Mesenchymal stem cell (in vitro differentiated cells and primary cell): ENCODE measurements around the gene TIMP2.

ENCODE experiments used
- DNase-seq: peaks from one replicate; pipeline ENCODE4 v3.0.0-alpha.2; 2013
- H2AFZ ChIP-seq: one replicate; pipeline ENCODE4 v1.6.1; 2013; ENCODE audit warnings: low read depth, mild to moderate bottlenecking, control low read depth, inconsistent platforms, low read length, moderate library complexity
- H2AK5ac ChIP-seq: 2 replicates; pipeline ENCODE4 v1.6.1; 2013; ENCODE audit warnings: low read length, moderate library complexity, mild to moderate bottlenecking, inconsistent platforms; ENCODE audit not compliant: severe bottlenecking
- H2BK120ac ChIP-seq: one replicate; pipeline ENCODE4 v1.6.1; 2013; ENCODE audit warnings: low read depth, mild to moderate bottlenecking, inconsistent platforms, low read length, moderate library complexity
- H2BK12ac ChIP-seq, 2 experiments: one replicate each; pipeline ENCODE4 v1.6.1; 2013; ENCODE audit warnings: inconsistent platforms in 2 of 2, low read length in 2 of 2, mild to moderate bottlenecking in 2 of 2, moderate library complexity in 2 of 2, control low read depth in 1 of 2
- H2BK15ac ChIP-seq: one replicate; pipeline ENCODE4 v1.6.1; 2013; ENCODE audit warnings: mild to moderate bottlenecking, low read depth, inconsistent platforms; ENCODE audit not compliant: poor library complexity, severe bottlenecking
- H2BK5ac ChIP-seq: 2 replicates; pipeline ENCODE4 v1.6.1; 2013; ENCODE audit warnings: low read depth, mild to moderate bottlenecking, low read length, control low read depth, inconsistent platforms; ENCODE audit not compliant: poor library complexity, severe bottlenecking
- H3K14ac ChIP-seq, 2 experiments: one replicate each; pipeline ENCODE4 v1.6.1; 2013; ENCODE audit warnings: inconsistent platforms in 2 of 2, low read length in 2 of 2, control low read depth in 1 of 2, mild to moderate bottlenecking in 1 of 2, moderate library complexity in 1 of 2
- H3K18ac ChIP-seq, 2 experiments: one replicate each; pipeline ENCODE4 v1.6.1; 2013; ENCODE audit warnings: inconsistent platforms in 2 of 2, low read length in 2 of 2, control low read depth in 1 of 2, low read depth in 1 of 2, mild to moderate bottlenecking in 1 of 2
- H3K23ac ChIP-seq, 2 experiments: one replicate each; pipeline ENCODE4 v1.6.1; 2013; ENCODE audit warnings: inconsistent platforms in 2 of 2, low read length in 2 of 2, mild to moderate bottlenecking in 2 of 2, moderate library complexity in 2 of 2, control low read depth in 1 of 2
- H3K27ac ChIP-seq: 2 replicates; pipeline ENCODE4 v1.5.1; 2013; ENCODE audit warnings: mild to moderate bottlenecking, moderate library complexity, low read length, control low read depth, inconsistent platforms; ENCODE audit not compliant: poor library complexity, severe bottlenecking
- H3K27me3 ChIP-seq, 2 experiments: 2 replicates each; pipeline versions ENCODE4 v1.6.1 to v1.7.0; 2013; ENCODE audit warnings: low read length in 2 of 2, mild to moderate bottlenecking in 2 of 2, moderate library complexity in 2 of 2, control low read depth in 1 of 2, inconsistent platforms in 1 of 2; ENCODE audit not compliant: control insufficient read depth in 1 of 2, insufficient read depth in 1 of 2
- H3K36me3 ChIP-seq, 2 experiments: 2 replicates each; pipeline versions ENCODE4 v1.6.1 to v1.7.0; 2013; ENCODE audit warnings: low read length in 2 of 2, control low read depth in 1 of 2, inconsistent platforms in 1 of 2, low read depth in 1 of 2, mild to moderate bottlenecking in 1 of 2; ENCODE audit not compliant: insufficient read depth in 2 of 2, control insufficient read depth in 1 of 2
- H3K4ac ChIP-seq, 2 experiments: one replicate each; pipeline ENCODE4 v1.6.1; 2013; ENCODE audit warnings: inconsistent platforms in 2 of 2, low read length in 2 of 2, mild to moderate bottlenecking in 2 of 2, moderate library complexity in 2 of 2, control low read depth in 1 of 2, low read depth in 1 of 2
- H3K4me1 ChIP-seq: 2 replicates; pipeline ENCODE4 v1.6.1; 2013; ENCODE audit warnings: low read depth, low read length, control low read depth; ENCODE audit not compliant: control insufficient read depth, insufficient read depth
- H3K4me2 ChIP-seq: 2 replicates; pipeline ENCODE4 v1.6.1; 2013; ENCODE audit warnings: low read length, mild to moderate bottlenecking, inconsistent platforms; ENCODE audit not compliant: poor library complexity, severe bottlenecking
- H3K4me3 ChIP-seq, 2 experiments: 2 replicates each; pipeline versions ENCODE4 v1.5.1 to v1.7.0; 2013; ENCODE audit warnings: low read length in 2 of 2, mild to moderate bottlenecking in 2 of 2, control low read depth in 1 of 2, low read depth in 1 of 2; ENCODE audit not compliant: insufficient read depth in 1 of 2
- H3K79me1 ChIP-seq: replicated peaks from 2 replicates; pipeline ENCODE4 v1.6.1; 2013; ENCODE audit warnings: mild to moderate bottlenecking, control low read depth, low read length, inconsistent platforms; ENCODE audit not compliant: poor library complexity, severe bottlenecking
- H3K9ac ChIP-seq: 2 replicates; pipeline ENCODE4 v1.7.0; 2013; ENCODE audit warnings: mild to moderate bottlenecking, low read length, moderate library complexity
- H3K9me3 ChIP-seq: 2 replicates; pipeline ENCODE4 v1.7.0; 2013; ENCODE audit warnings: mild to moderate bottlenecking, low read length; ENCODE audit not compliant: control insufficient read depth
- H4K8ac ChIP-seq: one replicate; pipeline ENCODE4 v1.6.1; 2013; ENCODE audit warnings: inconsistent platforms, mild to moderate bottlenecking, low read length, moderate library complexity
- H4K91ac ChIP-seq: one replicate; pipeline ENCODE4 v1.6.1; 2013; ENCODE audit warnings: mild to moderate bottlenecking, low read length, inconsistent platforms
- WGBS: methylation state at CpG from one replicate; pipeline ENCODE4 v1.1.7; 2013; ENCODE audit warnings: mixed read lengths; 5-methylcytosine and 5-hydroxymethylcytosine counted together

Gene TIMP2

GRCh38 chr17:78839235-78839761 is 85.9 kb downstream of the TIMP2 start:
- H3K18ac ChIP-seq = no peak overlapping the region
- H3K27ac ChIP-seq = no peak overlapping the region
- H2BK5ac ChIP-seq = no peak overlapping the region
- H4K91ac ChIP-seq = no peak overlapping the region
- H3K36me3 ChIP-seq = peaks cover 28 to 42% of the 10 kb centered on the region in 2 experiments
- H4K8ac ChIP-seq = no peak overlapping the region
- H3K79me1 ChIP-seq = peaks cover 23% of the 10 kb centered on the region
- no peak overlapping the region for H3K4ac ChIP-seq
- no peaks in the 10 kb centered on the region for H3K9me3 ChIP-seq
- H2AK5ac ChIP-seq = no peak overlapping the region
- no peak overlapping the region for H3K23ac ChIP-seq
- H3K27me3 ChIP-seq = no peaks in the 10 kb centered on the region
- no peak overlapping the region for H2BK15ac ChIP-seq
- peak overlapping the region; percentile 99 for H3K9ac ChIP-seq
- 11% methylated on average over 11 of the region's 11 CpGs for WGBS
- H3K14ac ChIP-seq = no peak overlapping the region
- no peak overlapping the region for H2BK120ac ChIP-seq
- H2BK12ac ChIP-seq = no peak overlapping the region
- no peak overlapping the region for H2AFZ ChIP-seq
- H3K4me3 ChIP-seq = peak overlapping the region; percentile 94 to 99
- H3K4me2 ChIP-seq = peak overlapping the region; percentile 87
- DNase-seq = no peak
- peaks cover 11% of the 10 kb centered on the region for H3K4me1 ChIP-seq

GRCh38 chr17:78838574-78839005 is 86.6 kb downstream of the TIMP2 start:
- no peak for DNase-seq
- WGBS = 96% methylated on average over 21 of the region's 22 CpGs
- peaks cover 24% of the 10 kb centered on the region for H3K79me1 ChIP-seq

GRCh38 chr17:78836420-78837021 is 88.7 kb downstream of the TIMP2 start:
- WGBS = 98% methylated on average over 3 of the region's 5 CpGs
- H4K91ac ChIP-seq = no peak overlapping the region

More at GRCh38 chr17:78838574-78839005, 86.6 kb downstream of the TIMP2 start:
- Histone ChIP-seq H3K27ac (no peak overlapping the region), H2BK15ac (no peak overlapping the region), H3K18ac (no peak overlapping the region), H2BK12ac (no peak overlapping the region), H3K14ac (no peak overlapping the region), H4K91ac (no peak overlapping the region), H3K4ac (no peak overlapping the region), H3K4me2 (no peak overlapping the region), H4K8ac (peak overlapping the region; percentile 19), H3K4me3 (peak overlapping the region in 1 of 2 experiments; percentile 99), H3K9ac (peak overlapping the region; percentile 99), H2AFZ (no peak overlapping the region), H2BK120ac (no peak overlapping the region), H3K23ac (peak overlapping the region in 1 of 2 experiments; percentile 54), H3K9me3 (no peaks in the 10 kb centered on the region), H3K27me3 (no peaks in the 10 kb centered on the region), H2BK5ac (no peak overlapping the region), H3K4me1 (peaks cover 11% of the 10 kb centered on the region), H2AK5ac (peak overlapping the region; percentile 40), H3K36me3 (peaks cover 31 to 49% of the 10 kb centered on the region in 2 experiments)

GRCh38 chr17:78834571-78834970 is 90.6 kb downstream of the TIMP2 start:
- H3K18ac ChIP-seq = no peak overlapping the region
- 96% methylated on average over 4 of the region's 8 CpGs for WGBS

More at GRCh38 chr17:78836420-78837021, 88.7 kb downstream of the TIMP2 start:
- Histone ChIP-seq H2AK5ac (no peak overlapping the region), H2BK15ac (no peak overlapping the region), H3K9me3 (no peaks in the 10 kb centered on the region), H3K4me3 (no peak overlapping the region), H2BK12ac (no peak overlapping the region), H3K18ac (no peak overlapping the region), H3K4me1 (peaks cover 11% of the 10 kb centered on the region), H3K36me3 (peaks cover 48 to 69% of the 10 kb centered on the region in 2 experiments), H3K23ac (no peak overlapping the region), H4K8ac (no peak overlapping the region), H2BK5ac (no peak overlapping the region), H3K4me2 (no peak overlapping the region), H2BK120ac (no peak overlapping the region), H3K79me1 (peaks cover 28% of the 10 kb centered on the region), H2AFZ (no peak overlapping the region), H3K27ac (no peak overlapping the region), H3K14ac (no peak overlapping the region), H3K27me3 (no peaks in the 10 kb centered on the region), H3K4ac (no peak overlapping the region), H3K9ac (no peak overlapping the region)
- DNase-seq = no peak

More at GRCh38 chr17:78834571-78834970, 90.6 kb downstream of the TIMP2 start:
- H3K27ac ChIP-seq = no peak overlapping the region
- H2AFZ ChIP-seq = no peak overlapping the region
- no peak overlapping the region for H3K9ac ChIP-seq
- no peaks in the 10 kb centered on the region for H3K9me3 ChIP-seq
- no peaks in the 10 kb centered on the region for H3K27me3 ChIP-seq
- no peak overlapping the region for H2BK15ac ChIP-seq
- no peak overlapping the region for H4K8ac ChIP-seq
- peaks cover 30% of the 10 kb centered on the region for H3K79me1 ChIP-seq
- no peak overlapping the region for H2BK120ac ChIP-seq
- no peak overlapping the region for H2BK12ac ChIP-seq
- H3K4me2 ChIP-seq = no peak overlapping the region
- peaks cover 54 to 86% of the 10 kb centered on the region in 2 experiments for H3K36me3 ChIP-seq
- H3K4ac ChIP-seq = no peak overlapping the region
- H3K4me1 ChIP-seq = peaks cover 8% of the 10 kb centered on the region
- H4K91ac ChIP-seq = no peak overlapping the region
- H2BK5ac ChIP-seq = no peak overlapping the region
- no peak overlapping the region for H3K23ac ChIP-seq
- DNase-seq = no peak
- no peak overlapping the region for H2AK5ac ChIP-seq
- no peak overlapping the region for H3K14ac ChIP-seq
- H3K4me3 ChIP-seq = no peak overlapping the region
